ENCODE data around the gene GNG10. TPM values are rescaled to one million over a fixed set of nuclear protein-coding genes. Genes with fewer than 3 reads are reported as not detected.

GNG10 gene
- total and polyA plus RNA-seq, 9 of the 15 experiments (the other 6 are each of a cell fraction or from before 2014, with no cell fraction given) = 13.1 to 37.8 (median 28.4) TPM

DNA sequence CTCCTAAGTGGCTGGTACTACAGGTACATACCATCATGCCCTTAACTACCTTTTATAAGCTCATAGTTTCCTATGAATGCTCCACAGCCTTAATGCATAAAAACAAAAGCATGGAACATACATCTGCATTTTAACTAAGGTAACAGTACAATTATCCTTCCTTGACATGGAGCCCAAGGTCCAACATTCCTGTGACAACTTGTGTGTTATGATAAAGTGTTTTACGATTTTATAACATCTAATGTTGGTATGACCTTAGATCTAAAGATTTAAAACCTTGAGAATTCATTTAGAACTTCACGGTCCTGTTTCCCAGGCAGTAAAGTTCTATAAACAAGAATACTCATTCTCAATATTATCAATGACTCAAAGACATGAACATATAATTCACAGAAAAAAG, 43.1 kb downstream of the GNG10 start:
- in situ Hi-C loops (cut with MboI) = no loop called here

DNA sequence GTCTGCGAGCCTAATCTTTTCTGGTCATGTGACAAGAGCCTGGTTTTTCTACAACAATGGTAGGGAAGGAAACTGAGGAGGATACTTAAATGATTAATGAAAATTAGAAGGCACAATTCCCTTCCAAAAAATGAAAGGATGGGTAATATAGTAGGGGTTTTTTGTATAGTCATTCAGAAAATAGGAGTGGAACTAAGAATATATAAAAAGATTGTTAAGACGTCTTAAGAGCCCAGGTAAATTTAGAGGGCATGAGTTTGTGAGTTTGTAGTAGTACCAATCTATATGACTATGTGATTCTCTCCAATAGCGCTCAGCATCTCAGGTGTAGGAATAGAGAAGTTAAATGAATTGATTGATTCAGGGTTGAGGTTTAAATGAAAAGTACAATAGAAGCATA, 50.1 kb downstream of the GNG10 start:
- Histone ChIP-seq H3K4me2 (ENCODE audit: insufficient read depth, low read length) (no peak overlapping the region), H3K9me3 (replicated peaks; ENCODE audit: control insufficient read depth, insufficient read depth, low read depth, low read length) (no peaks in the 10 kb centered on the region), H3K9me1 (ENCODE audit: control insufficient read depth, insufficient read depth, low read length) (no peaks in the 10 kb centered on the region), H3K27ac (ENCODE audit: extremely low read depth, low read depth, low read length) (no peak overlapping the region), H3K4me1 (replicated peaks in 1 of 2; ENCODE audit: control insufficient read depth in 2 of 2, insufficient read depth in 2 of 2, low read length in 2 of 2) (no peaks in the 10 kb centered on the region), H2AFZ (ENCODE audit: low read depth, low read length) (no peak overlapping the region), H3K79me2 (ENCODE audit: control insufficient read depth, insufficient read depth, low read length) (no peaks in the 10 kb centered on the region), H3K36me3 (ENCODE audit: control insufficient read depth, insufficient read depth, low read length) (no peaks in the 10 kb centered on the region), H3K4me3 (no peak overlapping the region), H4K20me1 (replicated peaks; ENCODE audit: control insufficient read depth, insufficient read depth, low read length) (no peaks in the 10 kb centered on the region), H3K27me3 (ENCODE audit: control insufficient read depth in 2 of 2, insufficient read depth in 2 of 2, low read length in 2 of 2) (no peaks in the 10 kb centered on the region), H3K9ac (ENCODE audit: insufficient read depth in 1 of 2, low read depth in 2 of 2, low read length in 2 of 2) (no peak overlapping the region)
- ChIA-PET POLR2A (no interaction called here), CTCF (ENCODE audit: low intra/inter-chr PET ratio) (no interaction called here)
- DNase-seq (ENCODE audit: extremely low read depth in 1 of 4, low spot score in 3 of 4) (no peak), FAIRE-seq (no peak), ATAC-seq (no peak)
- BruUV-seq (replicated peaks) = no TSS peak
- intact Hi-C loops (cut with micrococcal nuclease) (no loop called here), in situ Hi-C loops (cut with MboI) (no loop called here)
- WGBS (ENCODE audit: insufficient coverage, low coverage, missing lambda C conversion rate) = 5% methylated on average over 3 of the region's 3 CpGs
- TF ChIP-seq KDM2B (CRISPR knock-in tag; IDR thresholded peaks at IDR 0.05) (no peak), TCF3 (CRISPR knock-in tag; IDR thresholded peaks at IDR 0.05) (no peak)
- TF ChIP-seq, protein P1, sequence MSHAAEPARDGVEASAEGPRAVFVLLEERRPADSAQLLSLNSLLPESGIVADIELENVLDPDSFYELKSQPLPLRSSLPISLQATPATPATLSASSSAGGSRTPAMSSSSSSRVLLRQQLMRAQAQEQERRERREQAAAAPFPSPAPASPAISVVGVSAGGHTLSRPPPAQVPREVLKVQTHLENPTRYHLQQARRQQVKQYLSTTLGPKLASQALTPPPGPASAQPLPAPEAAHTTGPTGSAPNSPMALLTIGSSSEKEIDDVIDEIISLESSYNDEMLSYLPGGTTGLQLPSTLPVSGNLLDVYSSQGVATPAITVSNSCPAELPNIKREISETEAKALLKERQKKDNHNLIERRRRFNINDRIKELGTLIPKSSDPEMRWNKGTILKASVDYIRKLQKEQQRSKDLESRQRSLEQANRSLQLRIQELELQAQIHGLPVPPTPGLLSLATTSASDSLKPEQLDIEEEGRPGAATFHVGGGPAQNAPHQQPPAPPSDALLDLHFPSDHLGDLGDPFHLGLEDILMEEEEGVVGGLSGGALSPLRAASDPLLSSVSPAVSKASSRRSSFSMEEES (CRISPR knock-in tag; IDR thresholded peaks at IDR 0.05) = peak; percentile 26; the same call in 1 of the 2 replicates

More for the DNA sequence above, 43.1 kb downstream of the GNG10 start:
- H3K79me2 ChIP-seq (ENCODE audit: control insufficient read depth, insufficient read depth, low read length) = no peaks in the 10 kb centered on the region
- H3K9me1 ChIP-seq (ENCODE audit: control insufficient read depth, insufficient read depth, low read length) = no peaks in the 10 kb centered on the region
- no peak for ATAC-seq
- TF ChIP-seq TAF7 (tag; IDR thresholded peaks at IDR 0.05) (no peak), ERF (CRISPR knock-in tag; IDR thresholded peaks at IDR 0.05) (no peak), XRCC3 (IDR thresholded peaks at IDR 0.05) (no peak), MAZ (CRISPR knock-in tag; conservative IDR thresholded peaks at IDR 0.05 in 1 of 2, IDR thresholded peaks at IDR 0.05 in 1 of 2) (no peak), MAFG (tag; conservative IDR thresholded peaks at IDR 0.05) (no peak), LCOR (CRISPR knock-in tag; IDR thresholded peaks at IDR 0.05) (no peak), GTF2F1 (IDR thresholded peaks at IDR 0.05; ENCODE audit: low read depth, low read length) (no peak), MYBL2 (IDR thresholded peaks at IDR 0.05; ENCODE audit: low read depth) (no peak), MYBL2 (CRISPR knock-in tag; IDR thresholded peaks at IDR 0.05; ENCODE audit: borderline replicate concordance) (no peak), ZEB2 (IDR thresholded peaks at IDR 0.05) (no peak), HNRNPLL (IDR thresholded peaks at IDR 0.05; ENCODE audit: low read depth, low read length, poor library complexity, severe bottlenecking) (no peak), FOXK1 (CRISPR knock-in tag; IDR thresholded peaks at IDR 0.05; ENCODE audit: borderline replicate concordance) (no peak), ZNF766 (CRISPR knock-in tag; conservative IDR thresholded peaks at IDR 0.05) (no peak), CBX3 (IDR thresholded peaks at IDR 0.05; ENCODE audit: borderline replicate concordance in 1 of 2, low read length in 2 of 2) (no peak), PTRF (tag; IDR thresholded peaks at IDR 0.05) (no peak)
- POLR2A ChIA-PET = no interaction called here
- H2AFZ ChIP-seq (ENCODE audit: low read depth, low read length) = no peak overlapping the region
- no peaks in the 10 kb centered on the region for H4K20me1 ChIP-seq (replicated peaks; ENCODE audit: control insufficient read depth, insufficient read depth, low read length)
- H3K9ac ChIP-seq (ENCODE audit: insufficient read depth in 1 of 2, low read depth in 2 of 2, low read length in 2 of 2) = no peak overlapping the region
- WGBS (ENCODE audit: insufficient coverage, low coverage, missing lambda C conversion rate) = 2% methylated on average over 2 of the region's 2 CpGs
- no peak for FAIRE-seq
- H3K36me3 ChIP-seq (ENCODE audit: control insufficient read depth, insufficient read depth, low read length) = no peaks in the 10 kb centered on the region
- H3K27me3 ChIP-seq (ENCODE audit: control insufficient read depth in 2 of 2, insufficient read depth in 2 of 2, low read length in 2 of 2) = no peaks in the 10 kb centered on the region
- no peaks in the 10 kb centered on the region for H3K4me1 ChIP-seq (replicated peaks in 1 of 2; ENCODE audit: control insufficient read depth in 2 of 2, insufficient read depth in 2 of 2, low read length in 2 of 2)
- BruUV-seq (replicated peaks) = no TSS peak
- intact Hi-C loops (cut with micrococcal nuclease) = no loop called here
- no peak overlapping the region for H3K27ac ChIP-seq (ENCODE audit: extremely low read depth, low read depth, low read length)
- no peak overlapping the region for H3K4me2 ChIP-seq (ENCODE audit: insufficient read depth, low read length)
- no peaks in the 10 kb centered on the region for H3K9me3 ChIP-seq (replicated peaks; ENCODE audit: control insufficient read depth, insufficient read depth, low read depth, low read length)
- H3K4me3 ChIP-seq = no peak overlapping the region
- CTCF ChIA-PET (ENCODE audit: low intra/inter-chr PET ratio) = no interaction called here
- DNase-seq (ENCODE audit: extremely low read depth in 1 of 4, low spot score in 3 of 4) = no peak

All from K562 (cell line).